CD4-positive, alpha-beta T cell treated with Interleukin-4 for 4 hours (primary cell): ENCODE data around the gene WWOX.
A peak's percentile ranks its signal among the peaks of the same experiment; 100 is the strongest.

ENCODE experiments used
- DNase-seq: peaks from one replicate; pipeline ENCODE4 v3.0.0-alpha.2; 2020

Gene WWOX

GRCh38 chr16:78759596-78759995 lies 660.1 kb downstream of the WWOX start:
- no peak for DNase-seq

GRCh38 chr16:78760611-78761010 lies 661.2 kb downstream of the WWOX start:
- DNase-seq, result no peak

- DNase-seq, result peak; percentile 13
Measured at GRCh38 chr16:78761427-78761826, 662.0 kb downstream of the WWOX start.

- DNase-seq, result no peak
Measured at GRCh38 chr16:78762222-78762621, 662.8 kb downstream of the WWOX start.

GRCh38 chr16:78763821-78764440 lies 664.5 kb downstream of the WWOX start:
- no peak for DNase-seq

- DNase-seq, result no peak
Measured at GRCh38 chr16:78764478-78764877, 665.0 kb downstream of the WWOX start.

- DNase-seq, result no peak
Measured at GRCh38 chr16:78768226-78768625, 668.8 kb downstream of the WWOX start.

GRCh38 chr16:78768718-78769117 lies 669.3 kb downstream of the WWOX start:
- peak; percentile 61 for DNase-seq

- peak; percentile 85 for DNase-seq
Measured at GRCh38 chr16:78770353-78771091, 671.1 kb downstream of the WWOX start.

GRCh38 chr16:78773291-78773702 lies 673.8 kb downstream of the WWOX start:
- no peak for DNase-seq

GRCh38 chr16:78773706-78774105 lies 674.3 kb downstream of the WWOX start:
- no peak for DNase-seq

- no peak for DNase-seq
Measured at GRCh38 chr16:78775161-78775561, 675.7 kb downstream of the WWOX start.

GRCh38 chr16:78778101-78779004 lies 678.9 kb downstream of the WWOX start:
- DNase-seq, result peak; percentile 25

GRCh38 chr16:78780808-78781207 lies 681.4 kb downstream of the WWOX start:
- no peak for DNase-seq

GRCh38 chr16:78782572-78782971 lies 683.1 kb downstream of the WWOX start:
- DNase-seq, result no peak

GRCh38 chr16:78783570-78784079 lies 684.2 kb downstream of the WWOX start:
- no peak for DNase-seq

- DNase-seq, result no peak
Measured at GRCh38 chr16:78784771-78785170, 685.3 kb downstream of the WWOX start.

- no peak for DNase-seq
Measured at GRCh38 chr16:78785218-78785617, 685.8 kb downstream of the WWOX start.

- DNase-seq, result no peak
Measured at GRCh38 chr16:78786635-78787034, 687.2 kb downstream of the WWOX start.

- no peak for DNase-seq
Measured at GRCh38 chr16:78788276-78788675, 688.8 kb downstream of the WWOX start.

- DNase-seq, result no peak
Measured at GRCh38 chr16:78788696-78789095, 689.2 kb downstream of the WWOX start.

GRCh38 chr16:78789561-78789960 lies 690.1 kb downstream of the WWOX start:
- DNase-seq, result no peak

- DNase-seq, result no peak
Measured at GRCh38 chr16:78791011-78791410, 691.6 kb downstream of the WWOX start.
